Psoas muscle (tissue), 8 donors: ENCODE measurements around the gene MT1G. TPM values are rescaled to one million over a fixed set of nuclear protein-coding genes. Genes with fewer than 3 reads are reported as not detected.
"Not testable (repeated sequence)": the region's sequence is repeated elsewhere in the genome, so short reads cannot be mapped to it uniquely, and the experiment has no call there.

Experiments used
- ATAC-seq, 4 donors: fragments of 200-7000 bp; cut with Tn5 transposase; one replicate each; pipeline ENCODE4 v1.9.1; 2020; ENCODE audit warnings: moderate library complexity in 3 of 4, mild to moderate bottlenecking in 2 of 4
- DNase-seq, 2 donors: peaks; one replicate each; pipeline ENCODE4 v3.0.0-alpha.2; 2020
- H3K27ac ChIP-seq: fragments of 200-600 bp; one replicate; pipeline ENCODE4 v1.8.0; 2022
- H3K27me3 ChIP-seq, 3 donors: fragments of 200-600 bp in 1 of 3; one replicate each; pipeline versions ENCODE4 v1.6.1 to v1.8.0; 2013 to 2022; ENCODE audit warnings: low read length in 2 of 3, mild to moderate bottlenecking in 2 of 3, moderate library complexity in 1 of 3; ENCODE audit not compliant: insufficient read depth in 3 of 3
- H3K36me3 ChIP-seq, 2 donors: fragments of 200-600 bp in 1 of 2; one replicate each; pipeline versions ENCODE4 v1.6.1 to v1.8.0; 2013 to 2022; ENCODE audit warnings: low read depth in 1 of 2, mild to moderate bottlenecking in 1 of 2, moderate library complexity in 1 of 2; ENCODE audit not compliant: insufficient read depth in 1 of 2
- H3K4me1 ChIP-seq: fragments of 200-600 bp; one replicate; pipeline ENCODE4 v1.8.0; 2022
- H3K4me3 ChIP-seq: fragments of 200-600 bp; one replicate; pipeline ENCODE4 v1.8.0; 2022; ENCODE audit warnings: mild to moderate bottlenecking
- H3K9me3 ChIP-seq: fragments of 200-600 bp; one replicate; pipeline ENCODE4 v1.8.0; 2022
- CTCF ChIP-seq: fragments of 200-600 bp; IDR thresholded peaks from one replicate; pipeline ENCODE4 v1.8.0; 2022; ENCODE audit warnings: antibody characterized with exemption
- WGBS, 3 donors: extraction: QIAGEN DNeasy Blood & Tissue Kit; methylation state at CpG; one replicate each; pipeline versions ENCODE4 v1.1.6 to v1.1.7; 2013; 5-methylcytosine and 5-hydroxymethylcytosine counted together
- intact Hi-C, 2 donors: fragments of 100-400 bp; cut with DNase I; formaldehyde crosslinking; loops; one replicate each; pipeline versions ENCODE4 v1.11.0 to v1.14.2; 2022
- polyA plus RNA-seq, 3 donors: library from polyadenylated mRNA; stranded (reverse); fragments of 200-250 nt; gene quantifications; one replicate each; pipeline ENCODE4 v1.2.3, GENCODE V29; 2013
- total RNA-seq, 4 donors: library from RNA; stranded (reverse); fragmentation: NEBNext Ultra II Directional in 2 of 4; extraction: Animal tissue kit (Norgen Biotek cat#: 25700) in 2 of 4; gene quantifications; one replicate each; pipeline versions ENCODE4 v1.2.1 to v1.2.4, GENCODE V29; 2021 to 2023
- donor health status: healthy with polysubstance abuse.
- donor health status: DM: no; HTN: no; CAD: no; lungs with moderate emphysema.
- donor health status: Bipolar disorder and iron deficiency.
- donor health status: healthy.
- donor health status: DM: yes; HTN: yes; CAD: no.
- donor health status: DM: no; HTN: no; CAD: no.
- donor health status: DM: no; HTN: no; CAD: no.
- donor health status: DM: yes; HTN: yes; CAD: no.

The MT1G gene
- total and polyA plus RNA-seq, 7 donors: 1.0 to 24.1 (median 6.8) TPM

DNA sequence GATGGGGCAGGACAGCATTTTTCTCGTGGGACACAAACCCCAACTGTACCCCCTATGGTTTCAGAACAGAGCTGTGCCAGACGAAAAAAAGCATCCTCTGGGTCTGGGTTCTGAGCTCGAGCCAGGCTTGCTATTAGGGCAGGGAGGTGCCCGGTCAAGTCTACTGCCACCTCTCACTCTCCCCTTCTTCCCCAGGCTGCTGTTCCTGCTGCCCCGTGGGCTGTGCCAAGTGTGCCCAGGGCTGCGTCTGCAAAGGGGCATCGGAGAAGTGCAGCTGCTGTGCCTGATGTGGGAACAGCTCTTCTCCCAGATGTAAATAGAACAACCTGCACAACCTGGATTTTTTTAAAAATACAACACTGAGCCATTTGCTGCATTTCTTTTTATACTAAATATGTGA is 41.2 kb downstream of the MT1G start:
- Histone ChIP-seq H3K4me1 (peaks cover 33% of the 10 kb centered on the region), H3K36me3 (no peaks in the 10 kb centered on the region), H3K4me3 (peak overlapping the region; percentile 85), H3K9me3 (no peaks in the 10 kb centered on the region), H3K27ac (peak overlapping the region; percentile 97), H3K27me3 (no peaks in the 10 kb centered on the region)
- 36 to 49% (median 36%) methylated on average over 7 of the region's 7 CpGs for WGBS, 3 donors
- ATAC-seq (peak in 3 of 4 donors; percentile 12 to 22 (median 15)), DNase-seq (no peak)
- intact Hi-C loops: no loop called here
- no peak for TF ChIP-seq CTCF

DNA sequence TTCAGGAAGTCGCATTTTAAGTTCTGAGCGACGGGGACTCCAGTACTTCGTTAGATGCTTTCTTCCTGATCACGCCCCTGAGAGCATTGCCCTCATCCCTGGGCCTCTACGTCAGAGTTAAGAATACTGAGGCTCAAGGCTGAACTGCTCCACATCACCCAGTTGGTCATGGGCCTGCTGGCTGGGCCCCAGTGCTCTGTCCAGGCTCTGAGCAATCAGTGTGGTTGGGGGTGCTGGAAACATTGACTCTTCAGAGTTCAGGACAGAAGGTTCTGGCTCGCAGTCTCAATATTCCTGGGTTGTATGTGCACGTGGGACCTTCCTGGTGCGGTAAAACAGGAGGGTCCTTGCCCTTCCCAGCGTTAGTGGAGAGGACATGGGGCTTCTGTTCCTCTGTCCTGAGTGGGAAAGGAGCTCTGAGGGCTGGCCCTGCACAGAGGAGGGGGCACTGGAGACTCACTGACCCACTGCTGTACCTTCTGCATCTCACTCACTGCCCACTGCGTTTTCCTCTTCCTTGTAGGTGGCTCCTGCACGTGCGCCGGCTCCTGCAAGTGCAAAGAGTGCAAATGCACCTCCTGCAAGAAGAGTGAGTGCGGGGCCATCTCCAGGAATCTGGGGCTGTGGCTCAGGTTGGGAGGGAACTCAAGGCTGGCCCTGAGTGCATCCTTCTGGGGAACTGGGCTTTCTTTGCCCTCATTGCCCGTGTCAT is 41.8 kb downstream of the MT1G start:
- peak; percentile 80 to 91 for DNase-seq

DNA sequence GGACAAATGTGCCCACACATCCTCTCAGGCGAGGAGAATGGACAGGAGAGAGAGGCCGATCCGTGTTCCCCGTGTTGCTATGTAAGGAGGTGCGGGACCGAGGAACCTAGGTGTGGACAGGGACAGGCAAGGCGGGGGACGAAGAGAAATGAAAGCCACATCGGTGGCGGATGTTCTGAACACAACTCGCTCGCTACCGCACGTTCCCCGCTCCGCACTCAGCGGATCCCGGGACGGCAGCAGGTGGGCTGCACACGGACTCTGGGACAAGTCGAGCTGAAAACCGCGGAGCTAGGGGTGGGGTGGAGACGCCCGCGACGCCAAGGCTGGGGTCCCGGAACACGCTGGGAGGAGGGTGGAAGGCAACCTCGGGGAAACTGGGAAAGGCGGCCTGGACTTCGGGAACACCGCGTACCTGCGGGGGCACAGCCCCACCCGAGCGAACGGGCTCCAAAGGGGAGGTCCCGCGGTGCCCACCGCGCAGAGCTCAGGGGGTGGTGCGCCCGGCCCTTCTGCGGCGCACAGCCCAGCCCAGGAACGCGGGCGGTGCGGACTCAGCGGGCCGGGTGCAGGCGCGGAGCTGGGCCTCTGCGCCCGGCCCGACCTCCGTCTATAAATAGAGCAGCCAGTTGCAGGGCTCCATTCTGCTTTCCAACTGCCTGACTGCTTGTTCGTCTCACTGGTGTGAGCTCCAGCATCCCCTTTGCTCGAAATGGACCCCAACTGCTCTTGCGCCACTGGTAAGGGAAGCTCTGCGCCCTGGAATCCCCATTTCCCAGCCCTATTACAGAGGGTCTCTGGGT is 42.5 kb downstream of the MT1G start, which contains the start of gene MT1E:
MT1E (plus strand) TSS at position 642 of the 803 bp plus-strand sequence; CDS start at position 713, 71 bp downstream.
- ATAC-seq (peak; percentile 76 to 87 (median 83)), DNase-seq (peak; percentile 83 to 89)
- 1% methylated on average over 62 of the region's 62 CpGs for WGBS, 3 donors
- Histone ChIP-seq H3K9me3 (no peaks in the 10 kb centered on the region), H3K27me3 (no peaks in the 10 kb centered on the region), H3K36me3 (no peaks in the 10 kb centered on the region), H3K27ac (peak within 1 kb of the TSS; percentile 97), H3K4me3 (peak within 1 kb of the TSS; percentile 85), H3K4me1 (peaks cover 33% of the 10 kb centered on the region)
- intact Hi-C loops: no loop called here
- TF ChIP-seq CTCF: no peak

More for the DNA sequence above, 41.8 kb downstream of the MT1G start:
- H3K27ac ChIP-seq: peak overlapping the region; percentile 97
- peaks cover 33% of the 10 kb centered on the region for H3K4me1 ChIP-seq
- no peaks in the 10 kb centered on the region for H3K9me3 ChIP-seq
- no peaks in the 10 kb centered on the region for H3K27me3 ChIP-seq
- no peaks in the 10 kb centered on the region for H3K36me3 ChIP-seq
- intact Hi-C loops: no loop called here
- WGBS, 3 donors: 18 to 23% (median 21%) methylated on average over 13 to 16 of the region's 16 CpGs
- peak overlapping the region; percentile 85 for H3K4me3 ChIP-seq
- TF ChIP-seq CTCF: no peak
- peak; percentile 62 to 82 (median 78) for ATAC-seq

DNA sequence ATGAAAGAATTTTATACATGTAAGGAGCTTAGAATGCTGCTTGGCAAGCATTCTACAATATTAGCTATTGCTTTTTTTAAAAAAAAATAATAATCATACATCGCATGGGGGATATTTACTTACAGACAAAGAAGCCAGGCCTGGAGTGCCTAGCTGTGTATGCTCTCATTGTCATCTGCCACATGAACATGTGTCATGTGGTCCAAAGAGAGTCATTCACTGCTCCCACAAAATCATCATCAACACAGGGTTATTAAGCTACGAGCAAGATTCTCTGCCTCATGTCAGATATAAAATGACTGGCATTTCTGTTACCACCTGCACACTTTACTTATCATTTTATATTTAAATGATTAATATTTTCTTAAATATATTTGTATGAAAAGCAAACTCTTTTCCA is 44.2 kb downstream of the MT1G start:
- intact Hi-C loops: no loop called here
- TF ChIP-seq CTCF: no peak

DNA sequence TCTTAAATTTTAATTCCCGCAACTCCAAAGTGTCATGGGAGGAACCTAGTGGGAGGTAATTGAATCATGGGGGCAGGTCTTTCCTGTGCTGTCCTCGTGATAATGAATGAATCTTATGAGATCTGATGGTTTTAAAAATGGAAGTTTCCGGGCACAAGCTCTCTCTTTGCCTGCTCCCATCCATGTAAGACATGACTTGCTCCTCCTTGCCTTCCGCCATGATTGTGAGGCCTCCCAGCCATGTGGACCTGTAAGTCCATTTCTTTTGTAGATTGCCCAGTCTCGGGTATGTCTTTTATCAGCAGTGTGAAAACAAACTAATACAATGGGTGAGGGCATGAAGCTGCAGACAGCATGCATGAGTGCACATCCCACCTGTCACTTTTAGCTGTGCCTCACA is 44.7 kb downstream of the MT1G start:
- intact Hi-C loops, H3K27ac ChIP-seq, DNase-seq, H3K27me3 ChIP-seq, H3K4me3 ChIP-seq, H3K9me3 ChIP-seq, H3K36me3 ChIP-seq, ATAC-seq: not testable (repeated sequence)
- WGBS, 3 donors: 90 to 95% (median 91%) methylated on average over 5 of the region's 5 CpGs
- peaks cover 21% of the 10 kb centered on the region for H3K4me1 ChIP-seq

More for the DNA sequence above, 44.2 kb downstream of the MT1G start:
- Histone ChIP-seq H3K9me3 (no peaks in the 10 kb centered on the region), H3K36me3 (no peaks in the 10 kb centered on the region), H3K27me3 (no peaks in the 10 kb centered on the region), H3K27ac (no peak overlapping the region), H3K4me3 (no peak overlapping the region), H3K4me1 (peaks cover 23% of the 10 kb centered on the region)
- DNase-seq (no peak), ATAC-seq (no peak)
- WGBS, 3 donors: 92 to 94% (median 93%) methylated on average over 2 of the region's 2 CpGs

DNA sequence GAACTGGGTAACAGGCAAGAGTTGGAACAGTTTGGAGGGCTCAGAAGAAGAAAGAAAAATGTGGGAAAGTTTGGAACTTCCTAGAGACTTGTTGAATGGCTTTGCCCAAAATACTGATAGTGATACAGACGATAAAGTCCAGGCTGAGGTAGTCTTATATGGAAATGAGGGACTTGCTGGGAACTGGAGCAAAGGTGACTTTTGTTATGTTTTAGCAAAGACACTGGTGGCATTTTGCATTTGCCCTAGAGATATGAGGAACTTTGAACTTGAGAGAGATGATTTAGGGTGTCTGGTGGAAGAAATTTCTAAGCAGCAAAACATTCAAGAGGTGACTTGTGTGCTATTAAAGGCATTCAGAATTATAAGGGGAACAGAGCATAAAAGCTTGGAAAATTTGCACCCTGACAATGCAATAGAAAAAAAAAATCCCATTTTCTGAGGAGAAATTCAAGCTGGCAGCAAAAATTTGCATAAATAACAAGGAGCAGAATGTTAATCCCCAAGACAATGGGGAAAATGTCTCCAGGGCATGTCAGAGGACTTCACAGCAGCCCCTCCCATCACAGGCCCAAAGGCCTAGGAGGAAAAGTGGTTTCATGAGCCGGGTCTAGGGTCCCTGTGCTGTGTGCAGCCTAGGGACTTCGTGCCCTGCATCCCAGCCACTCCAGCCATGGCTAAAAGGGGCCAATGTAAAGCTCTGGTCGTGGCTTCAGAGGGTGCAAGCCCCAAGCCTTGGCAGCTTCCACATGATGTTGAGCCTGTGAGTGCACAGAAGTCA is 46.0 kb downstream of the MT1G start:
- H3K27me3 ChIP-seq, H3K36me3 ChIP-seq, H3K4me3 ChIP-seq, H3K9me3 ChIP-seq, H3K27ac ChIP-seq, DNase-seq, intact Hi-C loops, ATAC-seq: not testable (repeated sequence)
- peaks cover 24% of the 10 kb centered on the region for H3K4me1 ChIP-seq
- 83 to 90% (median 89%) methylated on average over 4 of the region's 4 CpGs for WGBS, 3 donors
